GM19467 (cell line): ENCODE results near the gene CD300LG.
"Not testable (repeated sequence)": the region's sequence is repeated elsewhere in the genome, so short reads cannot be mapped to it uniquely, and the experiment has no call there.

Experiments
- ATAC-seq: cut with Tn5 transposase; IDR thresholded peaks from one replicate; pipeline ENCODE4 v1.9.1; 2021; ENCODE audit warnings: mild to moderate bottlenecking, moderate library complexity; ENCODE audit not compliant: unreplicated experiment

CD300LG gene

GRCh38 chr17:43852571-43852970 lies 5.6 kb downstream of the CD300LG start:
- ATAC-seq, result no peak

- no peak for ATAC-seq
Observed at GRCh38 chr17:43853546-43853945, 6.6 kb downstream of the CD300LG start.

- no peak for ATAC-seq
Observed at GRCh38 chr17:43854498-43854897, 7.5 kb downstream of the CD300LG start.

GRCh38 chr17:43855061-43855460 lies 8.1 kb downstream of the CD300LG start:
- no peak for ATAC-seq

GRCh38 chr17:43856141-43856540 lies 9.2 kb downstream of the CD300LG start:
- ATAC-seq, result no peak

GRCh38 chr17:43857141-43857540 lies 10.2 kb downstream of the CD300LG start:
- ATAC-seq, result no peak

- ATAC-seq, result no peak
Observed at GRCh38 chr17:43857957-43858600, 11.1 kb downstream of the CD300LG start.

GRCh38 chr17:43860077-43860725 lies 13.2 kb downstream of the CD300LG start:
- no peak for ATAC-seq

GRCh38 chr17:43860927-43861622 lies 14.1 kb downstream of the CD300LG start:
- no peak for ATAC-seq

GRCh38 chr17:43861960-43862359 lies 15.0 kb downstream of the CD300LG start:
- ATAC-seq, result no peak

GRCh38 chr17:43864161-43864984 lies 17.4 kb downstream of the CD300LG start:
- ATAC-seq, result no peak

- no peak for ATAC-seq
Observed at GRCh38 chr17:43868226-43868994, 21.4 kb downstream of the CD300LG start.

- ATAC-seq, result not testable (repeated sequence)
Observed at GRCh38 chr17:43869031-43869430, 22.1 kb downstream of the CD300LG start.

- no peak for ATAC-seq
Observed at GRCh38 chr17:43871946-43872690, 25.1 kb downstream of the CD300LG start.

- ATAC-seq, result no peak
Observed at GRCh38 chr17:43873091-43873490, 26.1 kb downstream of the CD300LG start.

- ATAC-seq, result no peak
Observed at GRCh38 chr17:43873815-43874214, 26.8 kb downstream of the CD300LG start.

- ATAC-seq, result no peak
Observed at GRCh38 chr17:43874293-43874692, 27.3 kb downstream of the CD300LG start.

- ATAC-seq, result no peak
Observed at GRCh38 chr17:43875476-43876147, 28.6 kb downstream of the CD300LG start.

GRCh38 chr17:43877031-43877430 lies 30.1 kb downstream of the CD300LG start:
- ATAC-seq, result no peak
